Muscle of back (tissue), 11 donors: ENCODE results near the gene RNF146. TPM values are rescaled to one million over a fixed set of nuclear protein-coding genes. Genes with fewer than 3 reads are reported as not detected.

ENCODE experiments used
- DNase-seq, 3 donors: peaks; one replicate each; pipeline versions ENCODE4 v3.0.0 to v3.0.0-alpha.2; 2013
- polyA plus RNA-seq, 10 donors: library from polyadenylated mRNA; unstranded; fragments of 120-200 nt; gene quantifications; one replicate each; pipeline ENCODE4 v1.2.1, GENCODE V29; 2013; ENCODE audit not compliant: insufficient read length in 10 of 10

Gene RNF146
- polyA plus RNA-seq, 10 donors, result 47.4 to 77.6 (median 58.7) TPM

DNA sequence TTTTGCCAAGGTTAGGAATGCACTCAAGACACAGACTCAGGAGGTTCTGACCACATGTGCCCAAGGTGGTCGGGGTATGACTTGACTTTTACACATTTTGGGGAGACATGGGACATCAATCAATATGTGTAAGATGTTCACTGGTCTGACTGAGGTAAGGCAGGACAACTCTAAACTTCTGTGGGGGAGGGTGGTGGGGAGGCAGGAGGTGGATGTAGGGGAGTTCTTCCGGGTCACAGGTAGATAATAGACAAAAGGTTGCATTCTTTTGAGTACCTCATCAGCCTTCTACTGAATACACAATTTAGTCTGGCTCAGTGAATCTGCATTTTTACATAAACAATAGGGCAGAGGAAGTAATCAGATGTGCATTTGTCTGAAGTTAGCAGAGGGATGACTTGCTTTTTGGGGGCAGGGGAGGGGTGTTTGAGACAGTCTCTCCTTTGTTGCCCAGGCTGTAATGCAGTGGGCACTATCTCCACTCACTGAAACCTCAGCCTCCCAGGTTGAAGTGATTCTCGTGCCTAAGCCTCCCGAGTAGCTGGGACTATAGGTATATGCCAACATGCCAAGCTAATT lies 65.8 kb downstream of the RNF146 start:
- no peak for DNase-seq

Other genes with a start within 250 kb of the RNF146 start
- 10 to 100 TPM in 8 of 10 donors, 1 to 10 TPM in 2; 8.8 to 24.8 (median 15.7) TPM for gene RSPO3, start 148.2 kb upstream of the RNF146 start, polyA plus RNA-seq
- 10 to 100 TPM; 54.4 to 85.3 (median 66.9) TPM for gene ECHDC1, start 76.7 kb downstream of the RNF146 start, polyA plus RNA-seq
- gene KIAA0408, start 192.5 kb downstream of the RNF146 start, polyA plus RNA-seq, result 10 to 100 TPM; 14.5 to 28.8 (median 17.9) TPM